SK-N-MC (cell line): ENCODE results near the gene PDE1C.

Experiments used
- EZH2 ChIP-seq: fragments of 200-600 bp; sonication (generic); IDR thresholded peaks from one replicate; pipeline ENCODE4 v1.6.1; 2017; ENCODE audit warnings: antibody characterized with exemption
- POLR2AphosphoS5 ChIP-seq: IDR thresholded peaks from 2 replicates; pipeline ENCODE4 v1.6.1; 2012; ENCODE audit warnings: mild to moderate bottlenecking, low read depth, low read length, borderline replicate concordance

- TF ChIP-seq EZH2 = no peak
- TF ChIP-seq POLR2AphosphoS5 = no peak
Observed at GRCh38 chr7:31906479-31907171, 163.6 kb downstream of the PDE1C start.
